ENCODE data around the gene ENAH.
A peak's percentile ranks its signal among the peaks of the same experiment; 100 is the strongest.
"Not testable (repeated sequence)": the region's sequence is repeated elsewhere in the genome, so short reads cannot be mapped to it uniquely, and the experiment has no call there.

The ENAH gene

GRCh38 chr1:225493591-225494246, 159.2 kb downstream of the ENAH start:
- no peak for DNase-seq (ENCODE audit: low spot score)

GRCh38 chr1:225488676-225489075, 164.2 kb downstream of the ENAH start:
- no peak for DNase-seq (ENCODE audit: low spot score)

- no peak for DNase-seq (ENCODE audit: low spot score)
Measured at GRCh38 chr1:225486856-225487255, 166.1 kb downstream of the ENAH start.

- DNase-seq (ENCODE audit: low spot score): no peak
Measured at GRCh38 chr1:225485991-225486530, 166.9 kb downstream of the ENAH start.

- DNase-seq (ENCODE audit: low spot score): no peak
Measured at GRCh38 chr1:225485226-225485625, 167.7 kb downstream of the ENAH start.

- DNase-seq (ENCODE audit: low spot score): no peak
Measured at GRCh38 chr1:225484657-225485214, 168.2 kb downstream of the ENAH start.

- DNase-seq (ENCODE audit: low spot score): peak; percentile 40
Measured at GRCh38 chr1:225483818-225484656, 168.9 kb downstream of the ENAH start.

- no peak for DNase-seq (ENCODE audit: low spot score)
Measured at GRCh38 chr1:225482421-225482950, 170.4 kb downstream of the ENAH start.

- DNase-seq (ENCODE audit: low spot score): no peak
Measured at GRCh38 chr1:225481738-225482137, 171.2 kb downstream of the ENAH start.

- no peak for DNase-seq (ENCODE audit: low spot score)
Measured at GRCh38 chr1:225480825-225481434, 172.0 kb downstream of the ENAH start.

GRCh38 chr1:225479996-225480720, 172.8 kb downstream of the ENAH start:
- DNase-seq (ENCODE audit: low spot score): no peak

- DNase-seq (ENCODE audit: low spot score): no peak
Measured at GRCh38 chr1:225479341-225479740, 173.6 kb downstream of the ENAH start.

- no peak for DNase-seq (ENCODE audit: low spot score)
Measured at GRCh38 chr1:225477296-225477911, 175.5 kb downstream of the ENAH start.

GRCh38 chr1:225476538-225476988, 176.4 kb downstream of the ENAH start:
- no peak for DNase-seq (ENCODE audit: low spot score)

GRCh38 chr1:225476100-225476511, 176.8 kb downstream of the ENAH start:
- DNase-seq (ENCODE audit: low spot score): no peak

- DNase-seq (ENCODE audit: low spot score): peak; percentile 73
Measured at GRCh38 chr1:225474986-225475820, 177.7 kb downstream of the ENAH start.

- DNase-seq (ENCODE audit: low spot score): no peak
Measured at GRCh38 chr1:225474439-225474985, 178.4 kb downstream of the ENAH start.

- DNase-seq (ENCODE audit: low spot score): not testable (repeated sequence)
Measured at GRCh38 chr1:225473676-225474438, 179.1 kb downstream of the ENAH start.

GRCh38 chr1:225473266-225473665, 179.7 kb downstream of the ENAH start:
- DNase-seq (ENCODE audit: low spot score): not testable (repeated sequence)
